ENCODE data around the gene SMPD3.
A peak's percentile ranks its signal among the peaks of the same experiment; 100 is the strongest.

Gene SMPD3

GRCh38 chr16:68434624-68435210, 13.6 kb downstream of the SMPD3 start:
- DNase-seq (ENCODE audit: low spot score) = no peak

- no peak for DNase-seq (ENCODE audit: low spot score)
Observed at GRCh38 chr16:68433316-68433715, 15.0 kb downstream of the SMPD3 start.

- DNase-seq (ENCODE audit: low spot score) = no peak
Observed at GRCh38 chr16:68432701-68433100, 15.6 kb downstream of the SMPD3 start.

- no peak for DNase-seq (ENCODE audit: low spot score)
Observed at GRCh38 chr16:68429076-68429854, 19.0 kb downstream of the SMPD3 start.

GRCh38 chr16:68427649-68428303, 20.5 kb downstream of the SMPD3 start:
- no peak for DNase-seq (ENCODE audit: low spot score)

- peak; percentile 60 for DNase-seq (ENCODE audit: low spot score)
Observed at GRCh38 chr16:68426347-68426652, 22.0 kb downstream of the SMPD3 start.

GRCh38 chr16:68425498-68426346, 22.6 kb downstream of the SMPD3 start:
- no peak for DNase-seq (ENCODE audit: low spot score)

GRCh38 chr16:68423771-68424170, 24.5 kb downstream of the SMPD3 start:
- DNase-seq (ENCODE audit: low spot score) = no peak

- no peak for DNase-seq (ENCODE audit: low spot score)
Observed at GRCh38 chr16:68422396-68422960, 25.8 kb downstream of the SMPD3 start.

- DNase-seq (ENCODE audit: low spot score) = no peak
Observed at GRCh38 chr16:68421076-68421475, 27.2 kb downstream of the SMPD3 start.

- no peak for DNase-seq (ENCODE audit: low spot score)
Observed at GRCh38 chr16:68420366-68420942, 27.9 kb downstream of the SMPD3 start.

GRCh38 chr16:68417711-68418301, 30.5 kb downstream of the SMPD3 start:
- DNase-seq (ENCODE audit: low spot score) = no peak

GRCh38 chr16:68416057-68417046, 32.0 kb downstream of the SMPD3 start:
- DNase-seq (ENCODE audit: low spot score) = no peak

GRCh38 chr16:68414581-68414980, 33.7 kb downstream of the SMPD3 start:
- DNase-seq (ENCODE audit: low spot score) = no peak

- no peak for DNase-seq (ENCODE audit: low spot score)
Observed at GRCh38 chr16:68412061-68412460, 36.2 kb downstream of the SMPD3 start.

- DNase-seq (ENCODE audit: low spot score) = no peak
Observed at GRCh38 chr16:68411086-68411485, 37.2 kb downstream of the SMPD3 start.

GRCh38 chr16:68408967-68409366, 39.3 kb downstream of the SMPD3 start:
- DNase-seq (ENCODE audit: low spot score) = no peak

GRCh38 chr16:68408428-68408827, 39.9 kb downstream of the SMPD3 start:
- DNase-seq (ENCODE audit: low spot score) = no peak

- DNase-seq (ENCODE audit: low spot score) = peak; percentile 76
Observed at GRCh38 chr16:68406458-68407152, 41.7 kb downstream of the SMPD3 start.

All from AG20443 (cell line).